Mesothelial cell of epicardium (in vitro differentiated cells): Measurements from ENCODE around the gene SYNCRIP. TPM values are rescaled to one million over a fixed set of nuclear protein-coding genes. Genes with fewer than 3 reads are reported as not detected.
"Not testable (repeated sequence)": the region's sequence is repeated elsewhere in the genome, so short reads cannot be mapped to it uniquely, and the experiment has no call there.

Experiments
- DNase-seq, 2 experiments: peaks; one replicate each; pipeline ENCODE4 v3.0.0; 2021; ENCODE audit warnings: low spot score in 2 of 2; ENCODE audit not compliant: unreplicated experiment in 2 of 2
- H3K27ac Mint-ChIP-seq: 2 replicates; pipeline ENCODE4 v1.8.0; 2021; ENCODE audit warnings: mixed read lengths
- H3K27me3 Mint-ChIP-seq: 2 replicates; pipeline ENCODE4 v1.8.0; 2021; ENCODE audit warnings: low read depth, mixed read lengths
- H3K36me3 Mint-ChIP-seq: 2 replicates; pipeline ENCODE4 v1.8.0; 2021; ENCODE audit warnings: mixed read lengths
- H3K4me1 Mint-ChIP-seq: 2 replicates; pipeline ENCODE4 v1.8.0; 2021; ENCODE audit warnings: mixed read lengths
- H3K4me3 Mint-ChIP-seq: 2 replicates; pipeline ENCODE4 v1.8.0; 2021; ENCODE audit warnings: mild to moderate bottlenecking, moderate library complexity, mixed read lengths
- H3K9me3 Mint-ChIP-seq: 2 replicates; pipeline ENCODE4 v1.8.0; 2021; ENCODE audit warnings: mixed read lengths
- total RNA-seq: library from RNA; stranded (reverse); gene quantifications from 3 replicates; pipeline ENCODE4 v1.2.1, GENCODE V29; 2021
- TF ChIP-seq, protein P1 (sequence below): fragments of 200-600 bp; sonication (generic); IDR thresholded peaks from one replicate; pipeline ENCODE4 v1.5.0; 2021; ENCODE audit warnings: antibody characterized with exemption; ENCODE audit not compliant: unreplicated experiment

The SYNCRIP gene
- total RNA-seq, 1 donor from 2014 or later = 129 TPM

DNA sequence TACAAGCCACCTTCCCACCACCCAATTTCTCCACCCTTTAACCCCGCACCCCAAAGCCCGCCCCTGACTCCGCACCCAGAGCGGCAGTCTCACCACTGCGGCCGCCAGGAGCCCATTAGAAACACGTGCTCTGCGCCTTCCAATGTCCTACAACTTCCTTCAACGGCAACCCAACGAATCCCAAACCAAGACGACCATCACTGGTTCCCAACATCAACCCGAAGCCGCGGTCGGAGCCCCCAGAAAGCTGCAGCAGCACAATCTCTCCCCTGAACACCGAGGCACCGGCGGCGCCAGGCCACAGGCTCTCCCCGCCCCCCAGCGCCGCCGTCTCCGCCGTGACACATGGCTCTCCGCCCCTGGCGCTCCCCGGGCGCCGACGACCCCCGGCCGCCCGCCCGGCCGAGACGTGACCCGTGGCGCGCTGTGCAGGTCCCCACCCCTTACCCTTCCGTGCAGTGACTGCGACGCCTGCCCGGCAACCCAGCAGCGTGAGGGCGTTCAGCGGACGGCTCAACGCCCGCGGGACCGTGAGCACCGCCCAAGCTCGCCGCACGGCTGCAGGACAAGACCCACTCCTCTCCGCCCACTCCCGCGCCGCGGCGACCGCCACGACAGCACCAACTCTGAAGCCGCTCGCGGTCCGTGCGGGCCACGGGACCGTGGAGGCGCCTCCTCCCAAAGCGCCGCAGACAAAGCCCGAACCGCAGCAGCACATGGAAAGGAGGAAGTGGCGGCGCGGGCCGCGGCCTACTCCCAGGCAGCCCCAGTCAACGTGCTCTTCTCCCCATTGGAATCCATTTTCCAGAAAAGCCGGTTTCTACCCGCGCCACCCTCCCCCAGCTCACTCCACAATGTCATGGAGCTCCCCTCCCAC is 551 bp downstream of the SYNCRIP start:
- H3K27ac Mint-ChIP-seq = peak overlapping the region; percentile 100
- H3K9me3 Mint-ChIP-seq = no peaks in the 10 kb centered on the region
- peak overlapping the region; percentile 83 for H3K4me3 Mint-ChIP-seq
- peak; percentile 36 to 62 for DNase-seq
- H3K36me3 Mint-ChIP-seq = peaks cover 28% of the 10 kb centered on the region
- peaks cover 50% of the 10 kb centered on the region for H3K4me1 Mint-ChIP-seq
- TF ChIP-seq, protein P1, sequence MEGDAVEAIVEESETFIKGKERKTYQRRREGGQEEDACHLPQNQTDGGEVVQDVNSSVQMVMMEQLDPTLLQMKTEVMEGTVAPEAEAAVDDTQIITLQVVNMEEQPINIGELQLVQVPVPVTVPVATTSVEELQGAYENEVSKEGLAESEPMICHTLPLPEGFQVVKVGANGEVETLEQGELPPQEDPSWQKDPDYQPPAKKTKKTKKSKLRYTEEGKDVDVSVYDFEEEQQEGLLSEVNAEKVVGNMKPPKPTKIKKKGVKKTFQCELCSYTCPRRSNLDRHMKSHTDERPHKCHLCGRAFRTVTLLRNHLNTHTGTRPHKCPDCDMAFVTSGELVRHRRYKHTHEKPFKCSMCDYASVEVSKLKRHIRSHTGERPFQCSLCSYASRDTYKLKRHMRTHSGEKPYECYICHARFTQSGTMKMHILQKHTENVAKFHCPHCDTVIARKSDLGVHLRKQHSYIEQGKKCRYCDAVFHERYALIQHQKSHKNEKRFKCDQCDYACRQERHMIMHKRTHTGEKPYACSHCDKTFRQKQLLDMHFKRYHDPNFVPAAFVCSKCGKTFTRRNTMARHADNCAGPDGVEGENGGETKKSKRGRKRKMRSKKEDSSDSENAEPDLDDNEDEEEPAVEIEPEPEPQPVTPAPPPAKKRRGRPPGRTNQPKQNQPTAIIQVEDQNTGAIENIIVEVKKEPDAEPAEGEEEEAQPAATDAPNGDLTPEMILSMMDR = no peak
- H3K27me3 Mint-ChIP-seq = no peaks in the 10 kb centered on the region

DNA sequence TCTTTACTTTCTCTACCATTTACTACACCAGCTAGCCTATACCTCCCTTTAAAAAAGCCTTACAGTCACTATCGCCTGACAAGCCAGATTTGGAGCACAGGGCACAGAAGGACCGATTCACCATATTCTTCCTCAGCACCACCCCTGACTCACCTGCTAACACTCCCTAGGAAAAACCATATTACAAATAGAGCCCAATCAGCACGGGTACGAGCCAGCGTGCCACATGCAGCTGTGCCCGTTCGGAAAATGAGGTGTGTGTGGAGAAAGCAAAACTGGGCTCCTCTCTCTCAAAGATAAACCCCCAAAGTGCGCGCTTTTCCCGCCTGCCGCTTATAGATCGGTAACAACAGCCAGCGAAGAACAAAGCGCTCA is 1.2 kb downstream of the SYNCRIP start:
- Mint-ChIP-seq H3K4me3 (peak overlapping the region; percentile 83), H3K27me3 (no peaks in the 10 kb centered on the region), H3K9me3 (no peaks in the 10 kb centered on the region), H3K27ac (peak overlapping the region; percentile 78), H3K4me1 (peaks cover 53% of the 10 kb centered on the region), H3K36me3 (peaks cover 31% of the 10 kb centered on the region)
- DNase-seq = no peak
- TF ChIP-seq, protein P1 = no peak

DNA sequence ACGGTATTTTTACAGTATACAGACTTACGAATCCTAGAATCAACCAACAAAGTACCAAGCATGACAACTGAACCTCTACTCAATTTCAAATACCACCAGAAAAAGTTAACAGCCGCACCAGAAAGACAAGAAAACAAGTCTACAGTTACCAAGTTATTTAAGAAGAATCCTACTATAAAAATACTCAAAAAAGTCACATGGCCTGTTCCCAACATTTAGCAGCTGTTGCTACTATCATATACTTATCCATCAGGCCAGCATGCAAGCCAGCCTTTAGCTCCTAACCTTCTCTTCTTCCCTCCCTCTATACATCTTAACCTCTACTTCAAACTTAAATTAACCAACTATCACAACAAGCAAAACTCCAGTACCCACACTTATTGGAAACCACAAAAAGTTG is 1.9 kb downstream of the SYNCRIP start:
- Mint-ChIP-seq H3K36me3 (peaks cover 33% of the 10 kb centered on the region), H3K4me1 (peaks cover 54% of the 10 kb centered on the region), H3K4me3 (peak overlapping the region; percentile 83), H3K27ac (peak overlapping the region; percentile 50), H3K9me3 (no peaks in the 10 kb centered on the region), H3K27me3 (no peaks in the 10 kb centered on the region)
- TF ChIP-seq, protein P1 = no peak
- no peak for DNase-seq

DNA sequence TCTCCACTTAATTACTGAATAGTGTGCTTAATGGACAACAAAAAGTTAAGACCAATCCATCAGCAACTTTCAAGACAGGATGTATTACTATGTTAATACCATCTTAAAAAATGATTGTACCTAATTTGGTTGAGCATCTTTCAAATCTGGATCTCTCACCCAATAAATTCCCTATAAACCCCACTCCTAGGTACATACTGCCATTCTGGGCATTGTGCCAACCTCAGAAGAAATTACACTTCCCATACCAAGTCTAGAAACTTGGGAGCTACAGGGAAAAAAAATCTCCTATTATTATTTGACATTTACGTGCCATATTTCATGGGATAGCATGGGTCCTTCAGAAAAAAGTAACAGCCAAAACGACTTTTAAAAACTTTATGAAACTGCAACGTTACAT is 5.1 kb downstream of the SYNCRIP start:
- Mint-ChIP-seq H3K4me3 (no peak overlapping the region), H3K27me3 (no peaks in the 10 kb centered on the region), H3K9me3 (no peaks in the 10 kb centered on the region), H3K36me3 (peaks cover 49% of the 10 kb centered on the region), H3K27ac (no peak overlapping the region), H3K4me1 (peaks cover 43% of the 10 kb centered on the region)
- DNase-seq = no peak
- TF ChIP-seq, protein P1 = no peak

DNA sequence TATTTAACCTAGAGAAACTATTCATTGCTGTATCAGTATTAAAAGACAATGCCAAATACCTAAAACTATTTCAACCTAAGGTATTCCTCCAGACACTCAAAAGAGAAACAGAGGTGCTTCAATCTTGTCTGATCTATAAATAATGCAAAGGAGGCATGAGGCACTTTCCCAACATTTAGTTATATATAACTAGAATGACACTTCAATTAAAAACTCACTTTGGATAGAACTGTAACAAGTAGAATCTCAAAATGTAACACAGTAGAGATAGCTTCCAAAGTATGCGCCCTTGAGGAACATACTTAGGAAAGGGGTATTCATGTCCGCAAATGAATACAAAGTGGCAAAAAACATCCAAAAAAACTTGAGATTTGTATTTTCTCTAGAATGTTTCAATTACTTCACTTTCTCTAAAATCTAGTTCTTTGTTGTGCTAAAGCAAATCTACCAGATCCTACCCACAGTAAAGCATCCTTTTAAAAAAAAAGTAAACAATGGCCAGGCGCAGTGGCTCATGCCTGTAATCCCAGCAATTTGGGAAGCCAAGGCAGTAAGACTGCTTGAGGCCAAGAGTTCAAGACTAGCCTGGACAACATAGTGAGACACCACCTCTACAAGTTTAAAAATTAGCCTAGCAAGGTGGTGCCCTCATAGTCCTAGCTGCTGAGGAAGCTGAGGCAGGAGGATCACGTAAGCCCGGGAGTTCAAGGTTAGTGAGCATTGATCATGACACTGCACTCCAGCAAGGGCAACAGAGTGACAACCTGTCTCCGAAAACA is 10.3 kb downstream of the SYNCRIP start:
- no peak for DNase-seq
- peaks cover 53% of the 10 kb centered on the region for H3K36me3 Mint-ChIP-seq
- H3K4me1 Mint-ChIP-seq = peaks cover 8% of the 10 kb centered on the region
- TF ChIP-seq, protein P1 = no peak
- H3K4me3 Mint-ChIP-seq = no peak overlapping the region
- no peaks in the 10 kb centered on the region for H3K9me3 Mint-ChIP-seq
- H3K27me3 Mint-ChIP-seq = no peaks in the 10 kb centered on the region
- H3K27ac Mint-ChIP-seq = no peak overlapping the region

DNA sequence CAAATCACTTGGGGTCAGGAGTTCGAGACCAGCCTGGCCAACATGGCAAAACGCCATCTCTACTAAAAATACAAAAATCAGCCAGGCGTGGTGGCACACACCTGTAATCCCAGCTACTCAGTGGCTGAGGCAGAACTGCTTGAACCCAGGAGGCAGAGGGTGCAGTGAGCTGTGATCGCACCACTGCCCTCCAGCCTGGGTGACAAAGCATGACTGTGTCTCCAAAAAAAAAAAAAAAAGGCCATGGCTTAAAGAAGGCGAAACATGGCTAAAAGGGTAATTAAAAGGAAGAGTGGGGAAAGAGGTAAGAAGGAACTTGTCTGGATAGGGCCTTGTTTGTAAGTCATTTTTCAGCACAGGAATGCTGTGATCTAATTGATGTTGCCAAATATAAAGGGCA is 11.6 kb downstream of the SYNCRIP start:
- not testable (repeated sequence) for DNase-seq, H3K4me3 Mint-ChIP-seq, H3K4me1 Mint-ChIP-seq, H3K27ac Mint-ChIP-seq, H3K9me3 Mint-ChIP-seq, H3K27me3 Mint-ChIP-seq
- H3K36me3 Mint-ChIP-seq = peaks cover 51% of the 10 kb centered on the region
